GM12878 (cell line): ENCODE measurements around the gene ZNF581. TPM values are rescaled to one million over a fixed set of nuclear protein-coding genes. Genes with fewer than 3 reads are reported as not detected.

Source experiments
- BRCA1 ChIP-seq: IDR thresholded peaks from 2 replicates; pipeline ENCODE4 v1.6.1; 2011; ENCODE audit warnings: low read depth, low read length, improper control_type of control experiment
- CEBPB ChIP-seq, 2 experiments: fragments of 150-350 bp in 1 of 2; IDR thresholded peaks; 2 replicates each; pipeline ENCODE4 v1.6.1; 2012 to 2014; ENCODE audit warnings: low read depth in 2 of 2, low read length in 2 of 2, borderline replicate concordance in 1 of 2, inconsistent platforms in 1 of 2
- EED ChIP-seq: sonication (generic); IDR thresholded peaks from 2 replicates; pipeline ENCODE4 v1.6.1; 2016; ENCODE audit warnings: antibody characterized with exemption, low read depth
- FOXM1 ChIP-seq: IDR thresholded peaks from 2 replicates; pipeline ENCODE4 v1.6.1; 2012; ENCODE audit warnings: low read depth, mild to moderate bottlenecking, inconsistent platforms, low read length, moderate library complexity
- HCFC1 ChIP-seq: fragments of 150-350 bp; IDR thresholded peaks from 2 replicates; pipeline ENCODE4 v1.6.1; 2014; ENCODE audit warnings: low read length
- JUNB ChIP-seq: IDR thresholded peaks from 2 replicates; pipeline ENCODE4 v1.6.1; 2016; ENCODE audit warnings: antibody characterized with exemption, mild to moderate bottlenecking
- KLF5 ChIP-seq: fragments of 450-650 bp; IDR thresholded peaks from 2 replicates; pipeline ENCODE4 v1.6.1; 2014; ENCODE audit warnings: mild to moderate bottlenecking; ENCODE audit not compliant: partially characterized antibody
- MEF2A ChIP-seq: IDR thresholded peaks from 2 replicates; pipeline ENCODE4 v1.6.1; 2011; ENCODE audit warnings: low read depth, mild to moderate bottlenecking, low read length, moderate library complexity; ENCODE audit not compliant: insufficient read depth
- SREBF2 ChIP-seq: IDR thresholded peaks from 2 replicates; pipeline ENCODE4 v1.6.1; 2012; ENCODE audit warnings: mild to moderate bottlenecking, low read length
- SUPT20H ChIP-seq: IDR thresholded peaks from 2 replicates; pipeline ENCODE4 v1.6.1; 2011; ENCODE audit warnings: low read depth, mild to moderate bottlenecking, low read length, moderate library complexity, borderline replicate concordance; ENCODE audit not compliant: control insufficient read depth
- TCF3 ChIP-seq: IDR thresholded peaks from 2 replicates; pipeline ENCODE4 v1.6.1; 2012; ENCODE audit warnings: low read depth, mild to moderate bottlenecking, low read length, borderline replicate concordance; ENCODE audit not compliant: insufficient read depth
- ZNF217 ChIP-seq: fragments of 450-650 bp; IDR thresholded peaks from 2 replicates; pipeline ENCODE4 v1.6.1; 2017; ENCODE audit warnings: antibody characterized with exemption, mild to moderate bottlenecking
- ZNF24 ChIP-seq: fragments of 450-650 bp; IDR thresholded peaks from 2 replicates; pipeline ENCODE4 v1.6.1; 2017; ENCODE audit warnings: antibody characterized with exemption, mild to moderate bottlenecking
- polyA plus RNA-seq, 11 experiments: library from polyadenylated mRNA; depleted of rRNA in 4 of 11; unstranded in 6 of 11; stranded (reverse) in 5 of 11; fragments of >200 nt; fragmentation: Nextera tagmentation in 4 of 11; fragmentation: Illumina TruSeq in 1 of 11; extraction: Ambion mirVana in 4 of 11; extraction: Trizol in 1 of 11; gene quantifications; 1 replicate in 1 of 11; 2 replicates in 10 of 11; pipeline versions ENCODE4 v1.2.1 to v1.2.3, GENCODE V29; 2011 to 2016; ENCODE audit warnings: inconsistent platforms in 2 of 11, missing spikeins in 2 of 11, low read depth in 1 of 11
- total RNA-seq, 4 experiments: library from RNA; depleted of rRNA in 3 of 4; stranded (reverse); fragments of >200 nt in 3 of 4; fragmentation: Illumina TruSeq in 1 of 4; extraction: Trizol in 1 of 4; gene quantifications; 2 replicates each; pipeline versions ENCODE4 v1.2.1 to v1.2.3, GENCODE V29; 2013 to 2021
- TF ChIP-seq, protein P1 (sequence below): fragments of 450-650 bp; IDR thresholded peaks from 2 replicates; pipeline ENCODE4 v1.6.1; 2014; ENCODE audit warnings: mild to moderate bottlenecking
- TF ChIP-seq, protein P2 (sequence below): IDR thresholded peaks from 2 replicates; pipeline ENCODE4 v1.6.1; 2011; ENCODE audit warnings: low read depth, low read length, improper control_type of control experiment, borderline replicate concordance
- TF ChIP-seq, protein P3 (sequence below): IDR thresholded peaks from 2 replicates; pipeline ENCODE4 v1.6.1; 2012; ENCODE audit warnings: low read depth, low read length, improper control_type of control experiment
- TF ChIP-seq, protein P4 (sequence below): fragments of 450-650 bp; IDR thresholded peaks from 2 replicates; pipeline ENCODE4 v1.6.1; 2017; ENCODE audit warnings: mild to moderate bottlenecking, moderate library complexity
- TF ChIP-seq, protein P5 (sequence below): fragments of 450-650 bp; IDR thresholded peaks from 2 replicates; pipeline ENCODE4 v1.6.1; 2017; ENCODE audit warnings: borderline replicate concordance
- TF ChIP-seq, protein P6 (sequence below): IDR thresholded peaks from 2 replicates; pipeline ENCODE4 v1.6.1; 2012; ENCODE audit warnings: low read depth, low read length, improper control_type of control experiment

ZNF581 gene
- total and polyA plus RNA-seq, 10 of the 15 experiments (the other 5 are each of a cell fraction or from before 2014, with no cell fraction given), result 4.7 to 45.4 (median 22.2) TPM

DNA sequence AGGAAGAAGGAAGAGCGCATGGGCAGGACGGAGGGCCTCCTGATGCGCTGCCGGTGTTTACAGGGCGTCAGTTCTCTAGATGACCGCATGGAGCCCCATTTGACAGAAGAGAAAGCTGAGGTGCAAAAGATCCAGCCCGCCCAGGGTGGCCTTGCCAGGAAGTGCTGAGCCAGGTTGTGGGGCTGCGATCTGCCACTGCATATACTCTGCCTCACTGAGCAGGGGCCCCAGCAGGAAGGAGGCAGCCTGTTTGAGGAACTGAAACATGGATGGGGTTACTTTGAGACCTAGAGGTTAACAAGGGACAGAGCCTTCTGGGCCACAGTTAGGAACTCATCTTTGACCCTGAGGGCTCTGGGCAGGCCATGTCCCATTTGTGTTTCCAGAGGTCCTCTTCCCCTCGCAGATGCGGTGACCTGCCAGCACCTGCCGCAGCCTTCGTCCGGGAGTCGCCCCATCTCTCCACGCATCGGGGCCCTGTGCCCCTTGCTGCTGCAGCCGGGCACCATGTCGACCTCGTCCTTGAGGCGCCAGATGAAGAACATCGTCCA, 34.7 kb downstream of the ZNF581 start (continued):
- TF ChIP-seq, protein P1, sequence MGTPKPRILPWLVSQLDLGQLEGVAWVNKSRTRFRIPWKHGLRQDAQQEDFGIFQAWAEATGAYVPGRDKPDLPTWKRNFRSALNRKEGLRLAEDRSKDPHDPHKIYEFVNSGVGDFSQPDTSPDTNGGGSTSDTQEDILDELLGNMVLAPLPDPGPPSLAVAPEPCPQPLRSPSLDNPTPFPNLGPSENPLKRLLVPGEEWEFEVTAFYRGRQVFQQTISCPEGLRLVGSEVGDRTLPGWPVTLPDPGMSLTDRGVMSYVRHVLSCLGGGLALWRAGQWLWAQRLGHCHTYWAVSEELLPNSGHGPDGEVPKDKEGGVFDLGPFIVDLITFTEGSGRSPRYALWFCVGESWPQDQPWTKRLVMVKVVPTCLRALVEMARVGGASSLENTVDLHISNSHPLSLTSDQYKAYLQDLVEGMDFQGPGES, result no peak
- TF ChIP-seq CEBPB (IDR thresholded peaks at IDR 0.05; ENCODE audit: borderline replicate concordance in 1 of 2, low read depth in 2 of 2, low read length in 2 of 2) (no peak), EED (peak; percentile 94), MEF2A (peak; percentile 75; the same call in 1 of the 2 replicates), KLF5 (peak; percentile 82), ZNF24 (no peak), TCF3 (no peak), HCFC1 (no peak; the same call in 1 of the 2 replicates), SREBF2 (no peak), FOXM1 (peak; percentile 73; the same call in 1 of the 2 replicates), JUNB (no peak), ZNF217 (peak; percentile 85), SUPT20H (no peak), BRCA1 (no peak)
- TF ChIP-seq, protein P2, sequence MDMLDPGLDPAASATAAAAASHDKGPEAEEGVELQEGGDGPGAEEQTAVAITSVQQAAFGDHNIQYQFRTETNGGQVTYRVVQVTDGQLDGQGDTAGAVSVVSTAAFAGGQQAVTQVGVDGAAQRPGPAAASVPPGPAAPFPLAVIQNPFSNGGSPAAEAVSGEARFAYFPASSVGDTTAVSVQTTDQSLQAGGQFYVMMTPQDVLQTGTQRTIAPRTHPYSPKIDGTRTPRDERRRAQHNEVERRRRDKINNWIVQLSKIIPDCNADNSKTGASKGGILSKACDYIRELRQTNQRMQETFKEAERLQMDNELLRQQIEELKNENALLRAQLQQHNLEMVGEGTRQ, result no peak
- TF ChIP-seq, protein P3, sequence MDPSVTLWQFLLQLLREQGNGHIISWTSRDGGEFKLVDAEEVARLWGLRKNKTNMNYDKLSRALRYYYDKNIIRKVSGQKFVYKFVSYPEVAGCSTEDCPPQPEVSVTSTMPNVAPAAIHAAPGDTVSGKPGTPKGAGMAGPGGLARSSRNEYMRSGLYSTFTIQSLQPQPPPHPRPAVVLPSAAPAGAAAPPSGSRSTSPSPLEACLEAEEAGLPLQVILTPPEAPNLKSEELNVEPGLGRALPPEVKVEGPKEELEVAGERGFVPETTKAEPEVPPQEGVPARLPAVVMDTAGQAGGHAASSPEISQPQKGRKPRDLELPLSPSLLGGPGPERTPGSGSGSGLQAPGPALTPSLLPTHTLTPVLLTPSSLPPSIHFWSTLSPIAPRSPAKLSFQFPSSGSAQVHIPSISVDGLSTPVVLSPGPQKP, result no peak
- TF ChIP-seq, protein P4, sequence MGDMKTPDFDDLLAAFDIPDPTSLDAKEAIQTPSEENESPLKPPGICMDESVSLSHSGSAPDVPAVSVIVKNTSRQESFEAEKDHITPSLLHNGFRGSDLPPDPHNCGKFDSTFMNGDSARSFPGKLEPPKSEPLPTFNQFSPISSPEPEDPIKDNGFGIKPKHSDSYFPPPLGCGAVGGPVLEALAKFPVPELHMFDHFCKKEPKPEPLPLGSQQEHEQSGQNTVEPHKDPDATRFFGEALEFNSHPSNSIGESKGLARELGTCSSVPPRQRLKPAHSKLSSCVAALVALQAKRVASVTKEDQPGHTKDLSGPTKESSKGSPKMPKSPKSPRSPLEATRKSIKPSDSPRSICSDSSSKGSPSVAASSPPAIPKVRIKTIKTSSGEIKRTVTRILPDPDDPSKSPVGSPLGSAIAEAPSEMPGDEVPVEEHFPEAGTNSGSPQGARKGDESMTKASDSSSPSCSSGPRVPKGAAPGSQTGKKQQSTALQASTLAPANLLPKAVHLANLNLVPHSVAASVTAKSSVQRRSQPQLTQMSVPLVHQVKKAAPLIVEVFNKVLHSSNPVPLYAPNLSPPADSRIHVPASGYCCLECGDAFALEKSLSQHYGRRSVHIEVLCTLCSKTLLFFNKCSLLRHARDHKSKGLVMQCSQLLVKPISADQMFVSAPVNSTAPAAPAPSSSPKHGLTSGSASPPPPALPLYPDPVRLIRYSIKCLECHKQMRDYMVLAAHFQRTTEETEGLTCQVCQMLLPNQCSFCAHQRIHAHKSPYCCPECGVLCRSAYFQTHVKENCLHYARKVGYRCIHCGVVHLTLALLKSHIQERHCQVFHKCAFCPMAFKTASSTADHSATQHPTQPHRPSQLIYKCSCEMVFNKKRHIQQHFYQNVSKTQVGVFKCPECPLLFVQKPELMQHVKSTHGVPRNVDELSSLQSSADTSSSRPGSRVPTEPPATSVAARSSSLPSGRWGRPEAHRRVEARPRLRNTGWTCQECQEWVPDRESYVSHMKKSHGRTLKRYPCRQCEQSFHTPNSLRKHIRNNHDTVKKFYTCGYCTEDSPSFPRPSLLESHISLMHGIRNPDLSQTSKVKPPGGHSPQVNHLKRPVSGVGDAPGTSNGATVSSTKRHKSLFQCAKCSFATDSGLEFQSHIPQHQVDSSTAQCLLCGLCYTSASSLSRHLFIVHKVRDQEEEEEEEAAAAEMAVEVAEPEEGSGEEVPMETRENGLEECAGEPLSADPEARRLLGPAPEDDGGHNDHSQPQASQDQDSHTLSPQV, result no peak
- TF ChIP-seq, protein P5, sequence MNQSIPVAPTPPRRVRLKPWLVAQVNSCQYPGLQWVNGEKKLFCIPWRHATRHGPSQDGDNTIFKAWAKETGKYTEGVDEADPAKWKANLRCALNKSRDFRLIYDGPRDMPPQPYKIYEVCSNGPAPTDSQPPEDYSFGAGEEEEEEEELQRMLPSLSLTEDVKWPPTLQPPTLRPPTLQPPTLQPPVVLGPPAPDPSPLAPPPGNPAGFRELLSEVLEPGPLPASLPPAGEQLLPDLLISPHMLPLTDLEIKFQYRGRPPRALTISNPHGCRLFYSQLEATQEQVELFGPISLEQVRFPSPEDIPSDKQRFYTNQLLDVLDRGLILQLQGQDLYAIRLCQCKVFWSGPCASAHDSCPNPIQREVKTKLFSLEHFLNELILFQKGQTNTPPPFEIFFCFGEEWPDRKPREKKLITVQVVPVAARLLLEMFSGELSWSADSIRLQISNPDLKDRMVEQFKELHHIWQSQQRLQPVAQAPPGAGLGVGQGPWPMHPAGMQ, result no peak
- TF ChIP-seq, protein P6, sequence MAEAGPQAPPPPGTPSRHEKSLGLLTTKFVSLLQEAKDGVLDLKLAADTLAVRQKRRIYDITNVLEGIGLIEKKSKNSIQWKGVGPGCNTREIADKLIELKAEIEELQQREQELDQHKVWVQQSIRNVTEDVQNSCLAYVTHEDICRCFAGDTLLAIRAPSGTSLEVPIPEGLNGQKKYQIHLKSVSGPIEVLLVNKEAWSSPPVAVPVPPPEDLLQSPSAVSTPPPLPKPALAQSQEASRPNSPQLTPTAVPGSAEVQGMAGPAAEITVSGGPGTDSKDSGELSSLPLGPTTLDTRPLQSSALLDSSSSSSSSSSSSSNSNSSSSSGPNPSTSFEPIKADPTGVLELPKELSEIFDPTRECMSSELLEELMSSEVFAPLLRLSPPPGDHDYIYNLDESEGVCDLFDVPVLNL, result no peak
